ENCODE measurements around the gene EEF1AKMT3. TPM values are rescaled to one million over a fixed set of nuclear protein-coding genes. Genes with fewer than 3 reads are reported as not detected.

EEF1AKMT3 gene
- polyA plus RNA-seq, 2 of the 4 experiments (the other 2 are of a cell fraction) = 7.3 to 15.8 TPM

GRCh38 chr12:57802607-57803006 lies 30.2 kb downstream of the EEF1AKMT3 start (continued):
- TF ChIP-seq CTCF (IDR thresholded peaks at IDR 0.05) (no peak), RAD21 (conservative IDR thresholded peaks at IDR 0.05 in 1 of 2, IDR thresholded peaks at IDR 0.05 in 1 of 2) (no peak)

- POLR2A ChIA-PET = interaction anchor here (0.9 to 1.3 kb wide), 2 partner anchors 10 to 31 kb away, joined by 3 to 4 read pairs; partner anchors contain the start of genes EEF1AKMT3 and METTL1
- CTCF ChIA-PET = interaction anchor here (0.6 to 6.6 kb wide), 24 partner anchors 10 to 1347 kb away, joined by 3 to 64 read pairs (median 7); partner anchors contain the start of genes AVIL, CYP27B1 and TSFM
Observed at GRCh38 chr12:57803319-57803893, 31.0 kb downstream of the EEF1AKMT3 start.

More at GRCh38 chr12:57803319-57803893, 31.0 kb downstream of the EEF1AKMT3 start:
- peak; percentile 86 to 91 for ATAC-seq
- no peak for TF ChIP-seq BHLHE40 (IDR thresholded peaks at IDR 0.05; ENCODE audit: low read depth, low read length)
- TF ChIP-seq EP300 (IDR thresholded peaks at IDR 0.05) = no peak
- TF ChIP-seq CHD2 (IDR thresholded peaks at IDR 0.05; ENCODE audit: low read length, partially characterized antibody) = no peak
- TF ChIP-seq RAD21 (conservative IDR thresholded peaks at IDR 0.05 in 1 of 2, IDR thresholded peaks at IDR 0.05 in 1 of 2) = peak; percentile 61 to 63
- peak; percentile 70 for TF ChIP-seq CTCF (IDR thresholded peaks at IDR 0.05)
- no peak for TF ChIP-seq REST (IDR thresholded peaks at IDR 0.05)
- TF ChIP-seq TFCP2L1 (CRISPR knock-in tag; IDR thresholded peaks at IDR 0.05) = no peak
- no peak for TF ChIP-seq KDM1A (IDR thresholded peaks at IDR 0.05; ENCODE audit: low read depth)
- TF ChIP-seq GATA3 (IDR thresholded peaks at IDR 0.05; ENCODE audit: borderline replicate concordance) = no peak
- TF ChIP-seq SMC3 (IDR thresholded peaks at IDR 0.05) = peak; percentile 74
- TF ChIP-seq CHD4 (IDR thresholded peaks at IDR 0.05; ENCODE audit: borderline replicate concordance) = no peak
- peak; percentile 53 to 69 for DNase-seq (ENCODE audit: low read depth in 1 of 2, low spot score in 1 of 2)
- Histone ChIP-seq H3K4me1 (no peaks in the 10 kb centered on the region), H3K9me3 (no peaks in the 10 kb centered on the region), H3K27ac (no peak overlapping the region), H3K4me2 (no peak overlapping the region), H3K4me3 (no peak overlapping the region)
- 57% methylated on average over 7 of the region's 9 CpGs for WGBS (ENCODE audit: missing lambda C conversion rate)
- FAIRE-seq = no peak
